Chondrocyte (in vitro differentiated cells): Measurements from ENCODE around the gene PDCL3. TPM values are rescaled to one million over a fixed set of nuclear protein-coding genes. Genes with fewer than 3 reads are reported as not detected.

Experiments used
- DNase-seq: peaks from one replicate; pipeline ENCODE4 v3.0.0; 2021; ENCODE audit warnings: mixed read lengths, low spot score
- H3K27ac Mint-ChIP-seq: one replicate; pipeline ENCODE4 v1.8.0; 2021; ENCODE audit warnings: mild to moderate bottlenecking, moderate library complexity, mixed read lengths; ENCODE audit not compliant: unreplicated experiment
- H3K27me3 Mint-ChIP-seq: 2 replicates; pipeline ENCODE4 v1.8.0; 2021; ENCODE audit warnings: low read depth, mixed read lengths
- H3K36me3 Mint-ChIP-seq: 2 replicates; pipeline ENCODE4 v1.8.0; 2021; ENCODE audit warnings: low read depth, mixed read lengths
- H3K4me1 Mint-ChIP-seq: 2 replicates; pipeline ENCODE4 v1.8.0; 2021; ENCODE audit warnings: low read depth, mild to moderate bottlenecking, mixed read lengths
- H3K4me3 Mint-ChIP-seq: one replicate; pipeline ENCODE4 v1.8.0; 2021; ENCODE audit warnings: mild to moderate bottlenecking, moderate library complexity, mixed read lengths; ENCODE audit not compliant: unreplicated experiment
- H3K9me3 Mint-ChIP-seq: 2 replicates; pipeline ENCODE4 v1.8.0; 2021; ENCODE audit warnings: low read depth, mixed read lengths
- CTCF ChIP-seq: fragments of 200-600 bp; sonication (generic); IDR thresholded peaks from 2 replicates; pipeline ENCODE4 v1.5.0; 2021; ENCODE audit warnings: antibody characterized with exemption, mild to moderate bottlenecking, moderate library complexity
- total RNA-seq: library from RNA; stranded (reverse); gene quantifications from 3 replicates; pipeline ENCODE4 v1.2.1, GENCODE V29; 2021

Gene PDCL3
- total RNA-seq, 1 donor from 2014 or later, result 27.1 TPM

GRCh38 chr2:100620481-100620880 is 57.7 kb downstream of the PDCL3 start:
- Mint-ChIP-seq H3K36me3 (no peaks in the 10 kb centered on the region), H3K9me3 (peaks cover 10% of the 10 kb centered on the region), H3K27ac (no peak overlapping the region), H3K4me3 (no peak overlapping the region), H3K4me1 (no peaks in the 10 kb centered on the region), H3K27me3 (peaks cover 20% of the 10 kb centered on the region)
- DNase-seq, result no peak
- no peak for TF ChIP-seq CTCF

- H3K36me3 Mint-ChIP-seq, result no peaks in the 10 kb centered on the region
- DNase-seq, result no peak
- no peak overlapping the region for H3K27ac Mint-ChIP-seq
- H3K27me3 Mint-ChIP-seq, result peaks cover 24% of the 10 kb centered on the region
- no peaks in the 10 kb centered on the region for H3K4me1 Mint-ChIP-seq
- TF ChIP-seq CTCF, result no peak
- no peak overlapping the region for H3K4me3 Mint-ChIP-seq
- peaks cover 10% of the 10 kb centered on the region for H3K9me3 Mint-ChIP-seq
Measured at GRCh38 chr2:100621371-100621951, 58.7 kb downstream of the PDCL3 start.

GRCh38 chr2:100623033-100623715 is 60.4 kb downstream of the PDCL3 start:
- Mint-ChIP-seq H3K4me3 (no peak overlapping the region), H3K36me3 (no peaks in the 10 kb centered on the region), H3K9me3 (peaks cover 10% of the 10 kb centered on the region), H3K27me3 (peaks cover 34% of the 10 kb centered on the region), H3K4me1 (no peaks in the 10 kb centered on the region), H3K27ac (no peak overlapping the region)
- no peak for DNase-seq
- no peak for TF ChIP-seq CTCF

GRCh38 chr2:100623930-100624329 is 61.1 kb downstream of the PDCL3 start:
- DNase-seq, result no peak
- Mint-ChIP-seq H3K9me3 (peaks cover 10% of the 10 kb centered on the region), H3K27ac (no peak overlapping the region), H3K27me3 (peaks cover 31% of the 10 kb centered on the region), H3K36me3 (no peaks in the 10 kb centered on the region), H3K4me3 (no peak overlapping the region), H3K4me1 (no peaks in the 10 kb centered on the region)
- TF ChIP-seq CTCF, result no peak

- no peak overlapping the region for H3K4me3 Mint-ChIP-seq
- H3K27ac Mint-ChIP-seq, result no peak overlapping the region
- no peaks in the 10 kb centered on the region for H3K36me3 Mint-ChIP-seq
- H3K27me3 Mint-ChIP-seq, result peaks cover 26% of the 10 kb centered on the region
- DNase-seq, result no peak
- no peak for TF ChIP-seq CTCF
- no peaks in the 10 kb centered on the region for H3K4me1 Mint-ChIP-seq
- H3K9me3 Mint-ChIP-seq, result peaks cover 10% of the 10 kb centered on the region
Measured at GRCh38 chr2:100624536-100624935, 61.7 kb downstream of the PDCL3 start.
